ENCODE data around the gene CELF4.

The CELF4 gene

GRCh38 chr18:37497853-37498518 lies 67.6 kb downstream of the CELF4 start:
- no peaks in the 10 kb centered on the region for H3K4me1 ChIP-seq (ENCODE audit: control insufficient read depth, insufficient read depth, low read length)
- no peak overlapping the region for H3K4me3 ChIP-seq (ENCODE audit: insufficient read depth, low read depth, low read length)
- H3K27me3 ChIP-seq (ENCODE audit: control insufficient read depth, insufficient read depth, low read length, poor library complexity, severe bottlenecking): no peaks in the 10 kb centered on the region
- no peaks in the 10 kb centered on the region for H3K9me3 ChIP-seq (ENCODE audit: control insufficient read depth, low read length)
- H3K36me3 ChIP-seq (ENCODE audit: control insufficient read depth, insufficient read depth, low read length): no peaks in the 10 kb centered on the region
- 94 to 96% methylated on average over 1 of the region's 1 CpG for WGBS, 2 experiments
- H3K27ac ChIP-seq (ENCODE audit: insufficient read depth, low read depth, low read length, poor library complexity, severe bottlenecking): no peak overlapping the region

DNA sequence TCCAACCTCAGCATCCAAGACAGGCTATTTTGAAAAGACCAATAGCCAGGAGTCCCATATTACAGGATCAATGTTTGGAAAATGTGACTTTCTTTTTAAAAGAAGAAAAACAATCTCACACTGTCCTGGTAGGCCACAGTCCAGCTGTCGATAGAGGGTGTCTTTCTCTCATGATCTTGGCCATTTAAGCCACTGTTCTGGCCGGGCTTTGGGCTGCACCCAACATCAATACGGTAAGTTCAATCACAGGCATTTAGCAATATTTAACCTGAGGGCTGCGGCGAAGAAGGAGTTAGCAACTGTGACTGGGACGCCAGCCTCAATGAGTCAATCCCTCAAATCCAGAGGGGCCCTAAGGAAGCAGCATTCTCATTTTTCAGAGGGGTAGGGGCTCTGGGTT lies 69.0 kb downstream of the CELF4 start:
- no peaks in the 10 kb centered on the region for H3K4me1 ChIP-seq (ENCODE audit: control insufficient read depth, insufficient read depth, low read length)
- 93 to 96% methylated on average over 6 of the region's 6 CpGs for WGBS, 2 experiments
- H3K4me3 ChIP-seq (ENCODE audit: insufficient read depth, low read depth, low read length): no peak overlapping the region
- H3K27ac ChIP-seq (ENCODE audit: insufficient read depth, low read depth, low read length, poor library complexity, severe bottlenecking): no peak overlapping the region
- H3K9me3 ChIP-seq (ENCODE audit: control insufficient read depth, low read length): no peaks in the 10 kb centered on the region
- no peaks in the 10 kb centered on the region for H3K36me3 ChIP-seq (ENCODE audit: control insufficient read depth, insufficient read depth, low read length)
- no peaks in the 10 kb centered on the region for H3K27me3 ChIP-seq (ENCODE audit: control insufficient read depth, insufficient read depth, low read length, poor library complexity, severe bottlenecking)

DNA sequence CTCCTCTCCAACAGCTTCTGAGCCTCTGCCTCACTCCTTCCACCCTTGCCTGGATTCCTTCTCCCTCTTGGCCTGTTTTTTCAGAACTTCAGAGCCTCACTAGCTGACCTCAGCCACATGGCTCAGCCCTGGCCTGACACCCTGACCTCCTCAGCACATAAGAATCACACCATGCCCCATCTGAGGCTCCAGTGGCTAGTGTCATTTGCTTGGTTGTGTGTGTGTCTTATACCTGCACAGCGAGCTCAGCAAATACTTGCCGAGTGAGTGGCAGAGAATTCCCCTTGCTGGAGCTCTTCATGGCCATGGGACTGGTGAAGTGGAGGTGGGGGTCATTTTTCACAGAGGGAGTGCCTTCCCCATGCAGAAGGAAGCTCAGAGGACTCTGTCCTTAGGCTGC lies 70.2 kb downstream of the CELF4 start:
- no peak overlapping the region for H3K4me3 ChIP-seq (ENCODE audit: insufficient read depth, low read depth, low read length)
- H3K4me1 ChIP-seq (ENCODE audit: control insufficient read depth, insufficient read depth, low read length): no peaks in the 10 kb centered on the region
- no peaks in the 10 kb centered on the region for H3K9me3 ChIP-seq (ENCODE audit: control insufficient read depth, low read length)
- no peaks in the 10 kb centered on the region for H3K36me3 ChIP-seq (ENCODE audit: control insufficient read depth, insufficient read depth, low read length)
- no peak overlapping the region for H3K27ac ChIP-seq (ENCODE audit: insufficient read depth, low read depth, low read length, poor library complexity, severe bottlenecking)
- WGBS, 2 experiments: 96 to 97% methylated on average over 2 of the region's 2 CpGs
- H3K27me3 ChIP-seq (ENCODE audit: control insufficient read depth, insufficient read depth, low read length, poor library complexity, severe bottlenecking): no peaks in the 10 kb centered on the region

DNA sequence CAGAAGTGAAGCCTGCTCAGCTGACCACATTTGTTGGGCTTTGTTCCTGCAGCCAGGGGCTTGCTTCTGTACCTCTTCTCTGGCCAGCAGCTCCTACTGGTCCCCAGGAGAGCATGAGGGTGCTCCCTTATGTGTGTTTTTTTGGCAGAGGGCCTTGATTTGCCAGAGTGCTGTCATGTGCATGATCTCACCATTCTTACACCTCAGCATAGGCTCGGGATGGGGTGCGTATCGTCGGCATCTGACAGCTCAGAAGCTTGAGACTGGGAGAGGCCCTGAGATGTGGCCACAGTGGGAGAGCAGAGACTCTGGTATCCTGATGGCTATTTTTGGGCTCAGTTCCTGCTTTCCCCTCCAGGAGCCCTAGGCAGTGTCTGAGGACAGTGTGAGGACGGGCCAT lies 71.2 kb downstream of the CELF4 start:
- H3K4me3 ChIP-seq (ENCODE audit: insufficient read depth, low read depth, low read length): no peak overlapping the region
- peaks cover 4% of the 10 kb centered on the region for H3K27me3 ChIP-seq (ENCODE audit: control insufficient read depth, insufficient read depth, low read length, poor library complexity, severe bottlenecking)
- H3K36me3 ChIP-seq (ENCODE audit: control insufficient read depth, insufficient read depth, low read length): no peaks in the 10 kb centered on the region
- no peaks in the 10 kb centered on the region for H3K9me3 ChIP-seq (ENCODE audit: control insufficient read depth, low read length)
- 91 to 96% methylated on average over 5 of the region's 5 CpGs for WGBS, 2 experiments
- H3K27ac ChIP-seq (ENCODE audit: insufficient read depth, low read depth, low read length, poor library complexity, severe bottlenecking): no peak overlapping the region
- no peaks in the 10 kb centered on the region for H3K4me1 ChIP-seq (ENCODE audit: control insufficient read depth, insufficient read depth, low read length)

DNA sequence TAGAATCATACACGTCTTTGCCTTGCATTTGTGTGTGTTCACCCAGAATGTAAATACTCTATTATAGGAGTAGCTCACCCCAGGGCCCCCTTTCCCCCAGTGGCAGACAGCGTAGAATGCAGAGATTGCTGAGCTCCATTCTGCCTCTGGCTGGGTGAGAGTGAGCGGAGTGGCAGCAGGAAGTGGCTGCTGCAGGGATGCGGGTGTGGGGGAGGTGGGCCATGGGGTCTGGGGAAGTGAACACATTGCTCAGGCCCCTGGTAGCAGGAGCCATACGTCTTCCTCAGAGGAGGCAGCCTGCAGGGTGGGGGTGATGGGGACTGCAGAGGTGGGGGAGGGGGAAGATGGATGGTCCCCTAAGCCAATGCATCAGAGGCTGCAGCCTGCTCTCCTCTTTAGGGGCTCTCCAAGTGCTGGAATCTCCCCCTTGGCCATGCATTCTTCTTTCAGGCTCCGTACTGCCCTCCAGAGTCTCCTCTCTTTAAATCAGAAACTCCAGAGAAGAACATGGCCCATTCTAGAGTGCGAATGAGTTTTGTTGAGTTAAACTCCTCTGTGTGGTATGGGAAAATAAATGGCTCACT lies 72.2 kb downstream of the CELF4 start:
- H3K27me3 ChIP-seq (ENCODE audit: control insufficient read depth, insufficient read depth, low read length, poor library complexity, severe bottlenecking): peaks cover 14% of the 10 kb centered on the region
- H3K27ac ChIP-seq (ENCODE audit: insufficient read depth, low read depth, low read length, poor library complexity, severe bottlenecking): no peak overlapping the region
- H3K4me1 ChIP-seq (ENCODE audit: control insufficient read depth, insufficient read depth, low read length): no peaks in the 10 kb centered on the region
- no peaks in the 10 kb centered on the region for H3K9me3 ChIP-seq (ENCODE audit: control insufficient read depth, low read length)
- H3K4me3 ChIP-seq (ENCODE audit: insufficient read depth, low read depth, low read length): no peak overlapping the region
- H3K36me3 ChIP-seq (ENCODE audit: control insufficient read depth, insufficient read depth, low read length): no peaks in the 10 kb centered on the region
- WGBS, 2 experiments: 78 to 80% methylated on average over 7 of the region's 7 CpGs

DNA sequence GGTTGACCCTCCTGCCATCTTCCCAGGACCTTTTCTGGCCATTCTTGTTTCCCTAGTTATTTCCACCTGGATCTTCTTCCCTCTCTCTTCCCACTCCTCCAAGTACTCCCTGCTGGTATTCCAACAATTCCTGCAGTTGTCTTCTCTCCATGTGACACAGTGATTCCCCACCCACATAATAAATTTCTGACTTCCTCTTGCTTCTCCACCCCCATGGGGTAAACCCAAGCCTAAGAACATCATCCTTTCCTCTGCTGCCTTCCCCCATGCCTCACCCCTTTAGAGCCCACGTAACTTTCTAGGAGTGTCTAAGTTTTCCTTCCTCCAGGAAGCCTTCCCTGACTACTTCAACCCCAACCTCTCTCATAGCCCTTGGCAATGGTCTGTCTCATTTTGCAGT lies 72.6 kb downstream of the CELF4 start:
- Histone ChIP-seq H3K27ac (ENCODE audit: insufficient read depth, low read depth, low read length, poor library complexity, severe bottlenecking) (no peak overlapping the region), H3K9me3 (ENCODE audit: control insufficient read depth, low read length) (no peaks in the 10 kb centered on the region), H3K4me1 (ENCODE audit: control insufficient read depth, insufficient read depth, low read length) (no peaks in the 10 kb centered on the region), H3K27me3 (ENCODE audit: control insufficient read depth, insufficient read depth, low read length, poor library complexity, severe bottlenecking) (peaks cover 19% of the 10 kb centered on the region), H3K36me3 (ENCODE audit: control insufficient read depth, insufficient read depth, low read length) (no peaks in the 10 kb centered on the region), H3K4me3 (ENCODE audit: insufficient read depth, low read depth, low read length) (no peak overlapping the region)
- WGBS, 2 experiments: 81 to 84% methylated on average over 1 of the region's 1 CpG

- Histone ChIP-seq H3K27ac (ENCODE audit: insufficient read depth, low read depth, low read length, poor library complexity, severe bottlenecking) (no peak overlapping the region), H3K4me1 (ENCODE audit: control insufficient read depth, insufficient read depth, low read length) (peaks cover 3% of the 10 kb centered on the region), H3K4me3 (ENCODE audit: insufficient read depth, low read depth, low read length) (no peak overlapping the region), H3K9me3 (ENCODE audit: control insufficient read depth, low read length) (no peaks in the 10 kb centered on the region), H3K27me3 (ENCODE audit: control insufficient read depth, insufficient read depth, low read length, poor library complexity, severe bottlenecking) (peaks cover 33% of the 10 kb centered on the region), H3K36me3 (ENCODE audit: control insufficient read depth, insufficient read depth, low read length) (no peaks in the 10 kb centered on the region)
- WGBS, 2 experiments: 93 to 95% methylated on average over 10 of the region's 10 CpGs
Measured at GRCh38 chr18:37491526-37491925, 74.1 kb downstream of the CELF4 start.

DNA sequence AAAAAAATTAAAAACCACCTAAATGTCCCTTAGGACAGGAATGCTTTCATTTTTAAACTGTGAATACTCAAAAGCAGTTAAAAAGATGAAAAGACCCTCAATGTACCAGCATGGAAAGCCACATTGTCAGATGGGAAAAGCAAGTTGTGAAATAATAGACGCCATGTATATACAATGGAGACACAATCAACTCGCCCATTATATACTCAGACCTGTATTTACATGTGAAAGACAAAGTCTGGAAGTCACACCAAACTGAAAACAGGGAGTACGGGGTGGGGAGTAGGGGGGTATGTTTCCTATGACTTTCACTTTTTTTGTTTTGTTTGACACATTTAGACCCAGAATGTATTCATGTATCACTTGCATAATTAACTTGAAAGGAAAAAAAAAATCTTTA lies 75.6 kb downstream of the CELF4 start:
- H3K36me3 ChIP-seq (ENCODE audit: control insufficient read depth, insufficient read depth, low read length): no peaks in the 10 kb centered on the region
- peaks cover 49% of the 10 kb centered on the region for H3K27me3 ChIP-seq (ENCODE audit: control insufficient read depth, insufficient read depth, low read length, poor library complexity, severe bottlenecking)
- no peak overlapping the region for H3K27ac ChIP-seq (ENCODE audit: insufficient read depth, low read depth, low read length, poor library complexity, severe bottlenecking)
- WGBS, 2 experiments: 69% methylated on average over 2 of the region's 3 CpGs; no CpG with 5 or more reads in 1 of the 2 experiments
- H3K9me3 ChIP-seq (ENCODE audit: control insufficient read depth, low read length): no peaks in the 10 kb centered on the region
- H3K4me3 ChIP-seq (ENCODE audit: insufficient read depth, low read depth, low read length): no peak overlapping the region
- peaks cover 3% of the 10 kb centered on the region for H3K4me1 ChIP-seq (ENCODE audit: control insufficient read depth, insufficient read depth, low read length)

- Histone ChIP-seq H3K9me3 (ENCODE audit: control insufficient read depth, low read length) (no peaks in the 10 kb centered on the region), H3K27ac (ENCODE audit: insufficient read depth, low read depth, low read length, poor library complexity, severe bottlenecking) (no peak overlapping the region), H3K36me3 (ENCODE audit: control insufficient read depth, insufficient read depth, low read length) (no peaks in the 10 kb centered on the region), H3K27me3 (ENCODE audit: control insufficient read depth, insufficient read depth, low read length, poor library complexity, severe bottlenecking) (peaks cover 58% of the 10 kb centered on the region), H3K4me1 (ENCODE audit: control insufficient read depth, insufficient read depth, low read length) (peaks cover 3% of the 10 kb centered on the region), H3K4me3 (ENCODE audit: insufficient read depth, low read depth, low read length) (no peak overlapping the region)
- 91 to 93% methylated on average over 9 of the region's 9 CpGs for WGBS, 2 experiments
Measured at GRCh38 chr18:37489011-37489410, 76.6 kb downstream of the CELF4 start.

DNA sequence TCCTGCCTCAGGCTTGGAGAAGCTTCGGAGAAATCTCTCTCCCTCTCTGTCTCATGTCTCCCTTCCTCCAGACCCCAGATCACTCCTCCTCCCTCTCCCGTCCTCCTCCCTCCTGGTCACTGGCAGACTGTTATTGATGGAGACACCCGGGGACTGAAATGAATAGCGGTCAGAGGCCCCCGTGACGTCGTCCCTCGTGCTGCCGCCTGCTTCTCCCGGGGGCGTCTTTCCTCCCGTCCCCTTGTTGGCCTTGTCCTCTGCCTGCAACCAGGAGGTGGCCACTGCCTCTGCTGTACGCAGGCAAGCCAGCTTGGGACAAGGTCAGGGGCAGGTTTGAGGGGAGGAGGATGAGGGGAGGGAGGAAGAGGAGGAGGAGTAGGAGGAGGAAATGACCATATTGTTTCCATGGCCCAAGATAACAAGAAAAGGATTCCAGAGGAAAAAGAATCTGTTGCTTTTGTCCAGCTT lies 78.2 kb downstream of the CELF4 start:
- 17 to 20% methylated on average over 13 of the region's 13 CpGs for WGBS, 2 experiments
- no peak overlapping the region for H3K4me3 ChIP-seq (ENCODE audit: insufficient read depth, low read depth, low read length)
- H3K27ac ChIP-seq (ENCODE audit: insufficient read depth, low read depth, low read length, poor library complexity, severe bottlenecking): no peak overlapping the region
- H3K4me1 ChIP-seq (ENCODE audit: control insufficient read depth, insufficient read depth, low read length): peaks cover 8% of the 10 kb centered on the region
- no peaks in the 10 kb centered on the region for H3K9me3 ChIP-seq (ENCODE audit: control insufficient read depth, low read length)
- no peaks in the 10 kb centered on the region for H3K36me3 ChIP-seq (ENCODE audit: control insufficient read depth, insufficient read depth, low read length)
- peaks cover 66% of the 10 kb centered on the region for H3K27me3 ChIP-seq (ENCODE audit: control insufficient read depth, insufficient read depth, low read length, poor library complexity, severe bottlenecking)

Measured in ectodermal cell (in vitro differentiated cells).